Measurements from ENCODE around the gene HSPA6.
"Not testable (repeated sequence)": the region's sequence is repeated elsewhere in the genome, so short reads cannot be mapped to it uniquely, and the experiment has no call there.

- not testable (repeated sequence) for TF ChIP-seq POLR2A (IDR thresholded peaks at IDR 0.05; ENCODE audit: low read depth, low read length); TAF1 (IDR thresholded peaks at IDR 0.05; ENCODE audit: borderline replicate concordance, low read depth, low read length); POLR2AphosphoS5 (IDR thresholded peaks at IDR 0.05; ENCODE audit: low read depth, low read length)
Measured at GRCh38 chr1:161532644-161533567, 8.6 kb downstream of the HSPA6 start.

Measured in GM12892 (cell line).